Ecto neural progenitor cell (in vitro differentiated cells): ENCODE results near the gene ANAPC7.
"Not testable (repeated sequence)": the region's sequence is repeated elsewhere in the genome, so short reads cannot be mapped to it uniquely, and the experiment has no call there.

Source experiments
- DNase-seq: peaks from one replicate; pipeline ENCODE4 v3.0.0-alpha.2; 2018; ENCODE audit warnings: low spot score

Gene ANAPC7

GRCh38 chr12:110373962-110374611, 29.4 kb downstream of the ANAPC7 start:
- DNase-seq: no peak

DNA sequence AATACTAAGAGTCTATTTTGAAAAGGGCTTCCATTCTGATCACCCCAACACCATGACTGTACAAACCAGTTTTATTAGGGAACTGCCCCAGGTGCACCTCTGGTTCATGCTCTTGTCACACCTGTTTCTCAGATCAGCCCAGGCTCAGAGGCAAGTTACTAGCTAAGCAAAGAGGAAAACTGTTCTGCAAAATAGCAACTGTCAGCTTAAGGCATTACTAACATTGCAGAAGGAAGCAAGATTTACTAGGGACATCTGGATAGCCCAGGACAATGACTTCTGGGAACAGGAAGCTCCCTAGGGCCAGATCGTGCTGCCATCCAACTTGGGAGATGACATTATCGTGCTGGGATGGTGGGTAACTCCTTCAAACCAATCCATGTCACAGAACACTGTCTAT, 30.1 kb downstream of the ANAPC7 start:
- no peak for DNase-seq

GRCh38 chr12:110373025-110373424, 30.5 kb downstream of the ANAPC7 start:
- no peak for DNase-seq

- no peak for DNase-seq
Observed at GRCh38 chr12:110372056-110372425, 31.5 kb downstream of the ANAPC7 start.

DNA sequence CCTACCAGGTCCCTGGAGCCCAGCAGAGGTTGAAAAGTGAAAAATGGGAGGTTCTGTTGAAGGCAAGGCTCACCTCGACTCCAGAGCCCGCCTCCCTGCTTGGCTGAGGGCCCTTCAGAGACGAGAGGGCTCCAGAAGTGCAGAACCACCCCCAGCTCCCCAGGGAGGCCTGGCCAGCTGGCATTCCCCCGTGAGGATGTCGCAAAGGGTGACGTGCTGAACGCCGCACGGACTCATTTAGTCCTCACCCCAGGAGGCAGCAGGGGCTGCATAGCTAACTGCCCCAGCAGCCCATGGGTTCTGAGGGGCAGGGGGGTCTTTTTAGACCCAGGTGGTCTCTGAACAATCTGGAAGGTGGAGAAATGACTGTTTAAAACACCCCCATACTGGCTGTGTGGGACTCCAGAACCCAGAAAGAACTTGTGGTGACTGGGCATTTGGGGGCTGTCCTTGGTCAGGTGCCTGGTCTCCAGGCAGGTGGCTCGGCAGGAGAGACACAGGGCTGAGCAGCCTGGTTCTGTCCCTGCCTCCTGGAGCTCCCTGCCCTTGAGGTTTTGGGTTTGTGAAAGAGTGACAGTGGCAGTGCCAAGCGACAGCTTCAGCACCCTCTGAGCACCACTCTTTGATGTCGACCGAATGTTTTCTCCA, 32.0 kb downstream of the ANAPC7 start:
- no peak for DNase-seq

- no peak for DNase-seq
Observed at GRCh38 chr12:110370732-110371231, 32.7 kb downstream of the ANAPC7 start.

DNA sequence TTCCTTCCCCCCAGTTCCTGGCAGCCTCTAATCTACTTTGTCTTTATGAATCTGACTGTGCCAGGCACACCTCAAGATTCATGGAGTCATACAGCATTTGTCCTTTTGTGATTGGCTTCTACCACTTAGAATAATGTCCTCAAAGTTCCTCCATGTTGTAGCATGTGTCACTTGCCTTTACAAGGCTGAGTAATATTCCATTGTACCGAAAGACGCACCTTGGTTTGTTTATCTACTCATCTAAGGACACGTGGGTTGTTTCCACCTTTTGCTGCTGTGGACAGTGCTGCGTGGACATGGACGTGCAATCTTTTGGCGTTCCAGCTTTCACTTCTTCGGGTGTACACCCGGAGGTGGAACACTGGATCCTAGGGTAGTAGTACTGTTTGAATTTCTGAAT, 33.5 kb downstream of the ANAPC7 start:
- no peak for DNase-seq

DNA sequence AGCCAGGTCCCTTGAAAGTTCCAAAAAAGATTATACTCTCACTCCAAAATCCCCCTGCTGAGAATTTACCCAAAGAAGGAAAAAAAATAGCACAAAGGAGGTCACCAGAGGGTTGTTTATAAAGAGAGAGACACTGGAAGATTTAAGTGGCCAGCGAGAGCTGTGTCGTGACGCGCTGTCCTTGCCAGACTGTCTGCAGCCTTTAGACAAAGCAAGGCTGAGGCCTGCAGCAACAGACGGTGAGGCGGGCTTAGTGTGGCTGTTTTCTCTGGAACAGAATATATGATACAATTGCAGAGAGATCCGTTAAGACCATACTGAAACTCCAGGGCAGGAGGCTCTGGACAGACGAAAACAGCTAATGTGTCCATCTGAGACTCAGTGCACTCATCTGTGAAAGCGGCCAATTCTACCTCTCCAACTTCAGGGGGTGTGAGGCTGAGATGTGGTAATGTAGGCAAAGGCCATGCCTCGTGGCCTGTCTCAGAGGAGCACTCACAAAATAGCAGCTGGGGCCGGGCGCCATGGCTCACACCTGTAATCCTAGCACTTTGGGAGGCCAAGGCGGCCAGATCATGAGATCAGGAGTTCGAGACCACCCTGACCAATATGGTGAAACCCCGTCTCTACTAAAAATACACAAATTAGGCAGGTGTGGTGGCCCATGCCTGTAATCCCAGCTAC, 36.2 kb downstream of the ANAPC7 start:
- DNase-seq: no peak

DNA sequence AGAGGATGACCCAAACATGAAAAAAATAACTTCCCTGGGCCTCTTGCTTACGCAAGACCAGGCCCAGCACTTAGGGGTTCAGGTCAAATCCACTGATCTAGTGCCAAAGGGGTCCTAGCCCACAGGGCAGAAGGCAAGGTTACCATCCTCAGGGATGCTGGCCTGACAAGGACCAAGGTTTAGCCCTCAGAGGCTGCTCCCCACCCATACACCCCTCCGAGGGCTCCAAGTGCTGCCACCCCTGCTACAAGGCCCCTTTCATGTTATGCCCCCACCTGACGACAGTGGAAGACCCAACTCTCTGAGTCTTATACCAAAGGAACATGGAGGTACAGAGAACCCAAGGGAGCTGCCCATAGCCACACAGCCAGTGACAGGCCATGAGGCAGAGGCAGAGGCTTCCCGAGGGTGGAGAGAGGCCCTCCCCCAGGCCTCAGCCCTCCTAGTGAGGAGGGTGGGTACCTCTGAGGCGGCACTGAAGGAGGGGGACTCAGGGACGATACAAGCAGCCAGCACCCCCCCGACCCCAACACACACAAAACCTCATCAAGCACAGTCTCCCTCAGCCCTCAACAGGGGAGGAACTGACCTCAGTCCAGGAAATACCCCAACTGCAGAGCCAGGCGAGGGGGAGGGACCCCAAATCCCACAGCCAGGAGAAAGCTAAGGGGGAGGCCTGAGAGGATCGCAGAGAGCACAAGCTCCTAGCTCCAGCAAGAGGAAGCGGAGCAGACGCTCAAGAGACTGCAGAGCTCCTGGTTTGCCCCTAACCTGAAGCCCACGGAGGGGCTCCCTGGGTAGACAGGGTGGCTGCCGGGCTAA, 37.0 kb downstream of the ANAPC7 start:
- DNase-seq: no peak

- no peak for DNase-seq
Observed at GRCh38 chr12:110365489-110366320, 37.8 kb downstream of the ANAPC7 start.

GRCh38 chr12:110361216-110361615, 42.3 kb downstream of the ANAPC7 start:
- no peak for DNase-seq

DNA sequence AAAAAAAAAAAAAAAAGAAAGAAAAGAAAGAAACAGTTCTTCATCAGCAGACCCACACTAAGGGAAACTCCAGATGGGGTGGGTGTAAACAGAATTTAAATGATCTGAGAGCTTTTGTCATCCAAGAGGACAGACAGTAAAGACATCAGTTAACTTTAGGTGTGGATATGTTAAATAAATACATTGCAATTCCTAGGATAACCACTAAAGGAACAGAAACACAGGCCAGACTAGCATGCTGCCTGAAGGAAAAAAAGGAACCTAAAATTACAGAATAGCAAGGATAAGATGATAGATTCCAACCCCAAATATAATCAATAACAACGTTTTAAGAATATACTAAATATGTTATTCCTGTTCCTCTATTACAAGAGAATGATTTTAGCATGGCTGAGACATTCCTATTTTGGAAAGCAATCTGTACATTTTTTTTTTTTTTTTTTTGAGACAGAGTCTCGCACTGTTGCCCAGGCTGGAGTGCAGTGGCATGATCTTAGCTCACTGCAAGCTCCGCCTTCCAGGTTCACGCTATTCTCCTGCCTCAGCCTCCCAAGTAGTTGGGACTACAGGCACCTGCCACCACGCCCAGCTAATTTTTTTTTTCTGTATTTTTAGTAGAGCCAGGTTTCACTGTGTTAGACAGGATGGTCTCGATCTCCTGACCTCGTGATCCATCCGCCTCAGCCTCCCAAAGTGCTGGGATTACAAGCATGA, 45.0 kb downstream of the ANAPC7 start:
- not testable (repeated sequence) for DNase-seq

- DNase-seq: no peak
Observed at GRCh38 chr12:110355073-110355472, 48.4 kb downstream of the ANAPC7 start.

DNA sequence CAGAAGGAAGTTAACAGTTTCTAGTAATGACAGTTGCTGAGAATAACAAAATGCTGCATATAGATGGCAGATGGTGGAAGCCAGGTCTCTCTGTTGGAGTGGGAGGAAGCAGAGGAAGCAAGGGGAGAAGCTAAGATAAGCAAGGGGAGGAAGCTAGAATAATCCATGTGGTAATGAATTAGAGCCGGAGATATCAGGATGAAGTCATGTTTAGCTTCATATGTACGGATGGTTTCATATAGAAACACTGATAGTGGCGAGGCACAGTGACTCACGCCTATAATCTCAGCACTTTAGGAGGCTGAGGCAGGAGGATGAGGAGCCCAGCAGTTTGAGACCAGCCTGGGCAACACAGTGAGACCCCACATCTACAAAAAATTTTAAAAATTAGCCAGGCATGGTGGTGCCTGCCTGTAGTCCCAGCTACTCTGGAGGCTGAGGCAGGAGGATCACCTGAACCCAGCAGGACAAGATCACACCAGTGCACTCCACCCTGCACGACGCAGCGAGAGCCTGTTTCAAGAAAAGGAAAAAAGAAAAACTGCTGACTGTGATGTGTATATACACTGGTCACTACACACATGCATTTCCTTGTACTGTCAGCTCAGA, 49.2 kb downstream of the ANAPC7 start:
- DNase-seq: no peak

DNA sequence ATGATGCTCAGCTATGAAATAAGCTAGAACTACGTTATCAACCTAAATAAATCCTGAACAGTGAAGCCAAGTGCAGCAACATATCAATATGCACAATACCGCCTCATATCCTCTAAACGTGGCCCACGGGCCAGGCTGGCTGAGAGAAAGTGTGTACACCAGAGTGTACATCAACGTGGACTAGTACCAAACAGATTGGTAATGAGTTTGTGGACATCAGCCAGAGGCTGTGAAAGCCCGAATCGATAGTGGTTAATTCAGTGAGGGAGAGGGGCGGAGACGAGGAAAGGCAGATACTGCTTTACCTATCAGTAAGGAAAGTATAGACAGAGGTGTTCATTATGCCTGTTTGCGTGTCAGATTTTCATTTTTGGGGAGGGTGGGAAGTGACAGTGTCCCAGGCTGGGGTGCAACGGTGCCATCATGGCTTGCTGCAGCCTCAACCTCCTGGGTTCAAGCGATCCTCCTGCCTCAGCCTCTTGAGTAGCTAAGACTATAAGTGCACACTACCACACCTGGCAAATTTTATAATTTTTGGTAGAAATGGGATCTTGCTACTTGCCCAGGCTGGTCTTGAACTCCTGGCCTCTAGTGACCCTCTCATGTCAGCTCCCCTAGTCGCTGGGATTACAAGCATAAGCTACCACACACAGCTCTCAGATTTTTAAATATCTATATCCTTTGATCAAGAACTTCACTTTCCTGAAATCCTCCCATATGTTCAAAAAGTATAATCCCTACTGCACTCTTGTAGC, 50.1 kb downstream of the ANAPC7 start:
- DNase-seq: no peak

GRCh38 chr12:110352401-110352800, 51.1 kb downstream of the ANAPC7 start:
- no peak for DNase-seq

DNA sequence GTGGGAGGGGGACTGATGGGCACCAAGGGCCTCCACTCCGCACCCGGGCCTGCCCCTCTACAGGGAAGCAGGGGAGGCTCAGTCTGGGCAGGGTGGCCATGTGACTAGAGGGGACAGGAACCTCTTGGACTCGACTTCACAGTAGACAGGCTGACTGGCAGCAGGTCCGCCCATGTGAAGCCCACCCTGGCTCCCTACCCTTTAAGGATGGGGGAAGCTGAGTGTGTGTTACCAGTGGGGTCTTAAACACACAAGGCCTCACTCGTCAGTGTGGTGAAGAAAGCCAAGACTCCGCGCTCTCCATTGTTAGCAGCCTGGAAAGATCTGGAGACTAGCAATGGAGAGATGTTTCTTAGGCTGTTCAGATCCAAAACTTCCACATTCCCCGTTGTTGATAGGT, 52.4 kb downstream of the ANAPC7 start:
- no peak for DNase-seq

- DNase-seq: no peak
Observed at GRCh38 chr12:110349514-110350151, 53.9 kb downstream of the ANAPC7 start.

DNA sequence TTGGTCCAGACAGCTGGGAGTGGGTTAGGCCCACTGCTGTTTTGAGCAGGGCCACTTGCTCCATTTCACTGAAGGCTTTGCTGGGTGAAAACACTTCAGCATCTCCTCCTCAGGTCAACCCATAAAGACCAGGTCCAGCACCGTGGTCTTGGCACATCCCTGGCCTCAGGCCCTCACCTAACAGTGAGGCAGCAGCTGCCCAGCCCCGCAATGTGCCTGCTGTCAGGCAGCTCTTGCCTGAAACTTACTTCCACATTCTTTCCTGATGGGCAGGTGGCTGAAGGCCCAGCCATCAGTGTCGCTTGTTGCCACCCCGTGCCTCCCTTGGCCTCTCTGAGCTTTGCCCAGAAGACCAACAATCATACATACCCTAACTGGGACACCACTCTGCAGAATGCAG, 54.4 kb downstream of the ANAPC7 start:
- DNase-seq: no peak
